Activated effector memory CD4-positive, alpha-beta T cell treated with anti-CD3 and anti-CD28 coated beads, Interleukin-2, amount 50 U/mL, for 16 hours (primary cell): ENCODE data around the gene RNF123.

Experiments used
- DNase-seq: peaks from one replicate; pipeline ENCODE4 v3.0.0-alpha.2; 2020

Gene RNF123

DNA sequence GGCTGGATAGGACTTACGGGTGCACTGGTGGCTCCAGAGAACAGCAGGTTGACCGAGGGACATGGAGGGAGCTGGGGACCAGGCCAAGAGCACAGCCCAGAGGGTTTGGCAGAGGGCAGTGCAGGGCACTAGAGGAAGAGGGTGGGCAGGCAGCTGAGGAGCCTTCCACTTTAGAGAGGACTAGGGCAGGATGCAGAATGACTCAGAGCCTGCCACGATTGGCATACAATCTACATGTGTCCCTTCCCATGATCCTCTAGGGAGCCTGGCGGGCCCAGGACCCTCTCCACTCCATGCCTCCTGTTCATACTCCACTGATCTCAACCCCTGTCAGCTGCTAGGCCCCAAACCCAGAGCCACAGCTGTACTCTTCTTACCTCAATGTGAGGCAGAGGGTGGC, 29.6 kb upstream of the RNF123 start:
- DNase-seq = no peak

DNA sequence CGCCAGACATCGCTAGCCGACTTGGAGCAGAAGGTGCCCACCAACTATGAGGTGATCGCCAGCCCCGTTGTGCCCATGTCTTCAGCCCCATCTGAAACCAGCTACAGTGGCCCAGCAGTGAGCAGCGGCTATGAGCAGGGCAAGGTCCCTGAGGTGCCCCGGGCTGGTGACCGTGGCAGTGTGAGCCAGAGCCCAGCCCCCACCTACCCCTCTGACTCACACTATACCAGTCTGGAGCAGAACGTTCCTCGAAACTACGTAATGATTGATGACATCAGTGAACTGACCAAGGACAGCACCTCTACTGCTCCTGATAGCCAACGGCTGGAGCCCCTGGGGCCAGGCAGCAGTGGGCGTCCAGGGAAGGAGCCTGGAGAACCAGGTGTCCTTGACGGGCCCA, 28.1 kb upstream of the RNF123 start:
- no peak for DNase-seq

DNA sequence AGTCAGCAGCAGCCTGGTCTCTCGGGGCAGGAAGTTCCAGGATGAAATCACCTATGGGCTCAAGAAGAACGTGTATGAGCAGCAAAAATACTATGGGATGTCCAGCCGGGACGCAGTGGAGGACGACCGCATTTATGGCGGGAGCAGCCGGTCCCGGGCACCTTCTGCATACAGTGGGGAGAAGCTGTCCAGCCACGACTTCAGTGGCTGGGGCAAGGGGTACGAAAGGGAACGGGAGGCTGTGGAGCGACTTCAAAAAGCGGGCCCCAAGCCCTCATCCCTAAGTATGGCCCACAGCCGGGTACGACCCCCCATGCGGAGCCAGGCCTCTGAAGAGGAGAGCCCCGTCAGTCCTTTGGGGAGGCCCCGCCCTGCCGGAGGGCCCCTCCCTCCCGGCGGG, 27.3 kb upstream of the RNF123 start:
- no peak for DNase-seq

DNA sequence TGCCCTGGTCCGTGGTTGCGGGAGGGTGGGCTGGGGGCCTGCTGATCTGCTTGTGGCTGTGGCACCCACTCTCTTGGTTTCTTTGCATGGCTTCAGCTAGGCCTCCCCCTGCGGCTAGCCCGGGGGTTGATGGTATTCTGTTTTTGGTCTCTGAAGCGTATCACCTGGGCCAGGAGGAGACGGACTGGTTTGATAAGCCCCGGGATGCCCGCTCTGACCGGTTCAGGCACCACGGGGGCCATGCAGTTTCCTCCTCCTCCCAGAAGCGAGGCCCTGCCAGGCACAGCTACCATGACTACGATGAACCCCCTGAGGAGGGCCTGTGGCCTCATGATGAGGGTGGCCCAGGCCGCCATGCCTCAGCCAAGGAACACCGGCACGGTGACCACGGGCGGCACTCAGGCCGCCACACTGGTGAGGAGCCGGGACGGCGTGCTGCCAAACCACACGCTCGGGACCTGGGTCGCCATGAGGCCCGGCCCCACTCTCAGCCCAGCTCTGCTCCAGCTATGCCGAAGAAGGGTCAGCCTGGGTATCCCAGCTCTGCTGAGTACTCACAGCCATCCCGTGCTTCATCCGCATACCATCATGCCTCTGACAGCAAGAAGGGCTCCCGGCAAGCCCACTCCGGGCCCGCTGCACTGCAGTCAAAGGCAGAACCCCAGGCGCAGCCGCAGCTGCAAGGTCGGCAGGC, 26.5 kb upstream of the RNF123 start:
- DNase-seq = no peak

DNA sequence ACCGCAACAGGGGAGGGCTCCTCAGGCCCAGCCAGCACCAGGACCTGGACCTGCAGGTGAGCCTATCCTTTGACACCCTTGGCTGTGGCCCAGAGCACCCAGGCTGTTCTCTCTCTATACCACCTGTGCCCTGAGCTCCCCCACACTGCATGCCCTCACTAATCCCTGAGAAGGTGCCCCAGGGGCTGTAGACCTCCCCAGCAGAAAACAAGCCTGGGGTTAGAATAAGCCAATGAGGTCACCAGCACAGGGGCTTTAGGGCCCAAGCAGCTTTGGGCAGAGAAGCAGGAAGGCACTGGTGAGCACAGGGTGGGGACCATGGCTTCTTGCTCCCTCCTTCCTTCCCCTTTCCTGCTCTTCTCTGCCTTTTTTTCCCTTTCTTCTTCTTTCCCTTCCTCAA, 25.5 kb upstream of the RNF123 start:
- DNase-seq = no peak

DNA sequence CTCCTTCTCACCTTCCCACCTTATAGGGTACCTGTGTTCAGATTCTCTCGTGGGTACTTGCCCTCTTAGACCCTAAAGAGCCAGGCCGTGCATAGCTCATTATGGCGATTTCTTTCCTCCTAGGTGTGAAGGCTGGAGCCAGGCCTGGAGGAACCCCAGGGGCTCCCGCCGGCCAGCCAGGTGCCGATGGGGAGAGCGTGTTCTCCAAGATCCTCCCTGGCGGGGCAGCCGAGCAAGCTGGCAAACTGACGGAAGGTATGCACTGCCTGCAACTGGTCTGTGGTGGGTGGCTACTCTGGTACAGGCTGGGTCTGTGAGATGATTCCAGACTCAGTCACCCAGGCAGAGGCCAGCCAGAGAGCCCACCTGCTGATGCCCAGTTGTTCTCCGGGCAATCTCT, 25.1 kb upstream of the RNF123 start:
- no peak for DNase-seq

DNA sequence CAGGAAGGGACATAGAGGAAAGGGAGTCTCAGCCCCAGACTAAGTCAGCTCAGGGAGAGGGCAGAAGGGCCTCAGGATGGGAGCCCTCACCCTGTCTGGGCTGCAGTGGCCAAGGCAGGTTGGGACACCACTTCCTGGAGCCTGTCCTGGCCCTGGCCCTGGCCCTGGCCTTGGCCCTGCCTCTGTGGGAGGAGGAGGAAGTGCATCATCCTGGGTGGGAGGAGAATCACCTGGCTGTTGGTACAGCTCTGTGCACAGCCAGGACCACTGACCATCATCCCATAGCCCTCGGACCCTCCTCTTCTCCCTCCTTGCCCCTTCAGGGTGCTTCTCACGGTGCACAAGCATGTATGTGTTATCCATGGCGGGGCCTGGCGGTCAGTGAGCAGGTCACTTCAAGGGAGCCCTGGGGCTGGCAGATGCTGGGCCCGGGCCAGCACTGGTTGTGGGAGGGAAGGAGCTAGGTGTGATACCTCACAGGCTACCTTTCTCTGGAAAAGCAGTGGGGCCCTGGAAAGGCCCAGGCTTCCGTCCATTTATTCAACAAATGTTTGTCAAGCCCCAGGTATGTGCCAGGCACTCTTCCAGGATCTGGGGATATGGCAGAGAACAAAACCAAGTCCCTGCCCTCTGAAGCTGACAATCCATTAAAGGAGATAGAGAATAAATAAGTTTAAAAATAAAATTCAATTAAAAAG, 23.4 kb upstream of the RNF123 start:
- no peak for DNase-seq

DNA sequence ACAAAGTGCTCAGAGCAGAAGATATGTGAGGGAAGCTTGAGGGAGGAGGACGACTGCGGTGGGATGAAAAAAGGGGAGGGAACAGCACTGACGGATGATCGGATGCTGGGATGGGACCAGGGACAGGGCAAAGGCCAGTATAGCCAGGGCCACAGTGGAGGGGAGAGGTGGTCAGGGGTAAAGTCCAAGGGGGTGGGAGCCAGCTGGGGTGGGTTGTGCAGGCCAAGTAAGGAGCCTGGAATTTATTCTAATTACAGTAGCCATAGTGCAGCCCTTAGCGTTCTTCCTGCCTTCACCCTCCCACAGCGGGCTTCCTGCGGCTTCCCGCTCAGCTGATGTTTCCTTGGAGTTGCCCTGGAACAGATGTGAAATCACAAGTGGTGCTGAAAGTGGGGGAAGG, 22.8 kb upstream of the RNF123 start:
- no peak for DNase-seq

DNA sequence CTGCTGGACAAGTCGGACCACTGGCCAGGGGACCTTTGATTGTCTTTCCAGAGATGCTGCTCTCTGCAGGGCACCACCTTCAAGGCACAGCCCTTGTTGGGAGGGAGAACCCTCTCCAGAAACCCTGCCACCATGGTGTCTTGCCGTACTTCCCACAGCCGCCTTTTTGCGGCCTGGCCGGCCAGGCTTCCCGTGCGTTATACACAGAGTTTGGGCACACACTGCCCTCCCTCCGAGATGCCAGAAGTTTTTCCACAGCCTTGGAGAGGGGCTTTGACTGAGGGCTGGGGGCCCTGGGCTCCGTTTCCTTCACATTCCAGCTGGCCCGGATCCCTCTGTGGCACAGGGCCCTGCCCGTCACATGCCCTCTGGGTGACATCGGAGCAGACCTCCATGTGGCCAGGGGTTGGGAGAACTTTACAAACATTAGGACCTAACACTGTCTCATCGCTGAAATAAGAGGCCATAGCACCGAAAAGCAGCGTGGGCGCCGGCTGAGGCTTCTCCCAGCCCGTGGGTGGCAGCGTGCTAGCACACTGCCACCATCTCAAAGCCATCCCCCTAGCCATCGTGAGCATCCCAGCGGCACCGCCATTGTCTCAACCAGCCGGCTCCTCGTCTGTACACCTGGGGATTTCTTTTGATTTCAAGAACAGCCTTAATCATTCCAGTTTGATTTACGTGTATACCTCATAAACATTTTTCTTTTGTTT, 21.5 kb upstream of the RNF123 start:
- DNase-seq = no peak

DNA sequence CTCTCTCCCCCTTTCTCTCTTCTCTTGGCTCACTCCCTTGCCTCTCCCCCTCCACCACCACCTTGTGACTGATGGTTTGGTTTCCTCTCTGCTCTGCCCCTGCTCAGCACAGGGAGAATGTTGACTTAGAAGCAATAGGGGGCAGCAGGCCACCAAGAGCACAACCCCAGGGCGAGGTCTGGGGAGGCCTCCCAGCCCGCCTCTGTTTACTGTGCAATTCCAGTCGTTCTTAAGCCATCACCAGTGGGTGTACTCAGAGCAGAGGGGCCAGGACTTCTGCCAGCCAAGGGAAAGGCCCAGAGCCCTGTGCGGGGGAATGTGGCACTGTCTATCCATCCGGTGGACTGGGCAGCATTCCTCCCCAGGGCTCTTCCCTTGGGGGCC, 21.0 kb upstream of the RNF123 start:
- DNase-seq = no peak

DNA sequence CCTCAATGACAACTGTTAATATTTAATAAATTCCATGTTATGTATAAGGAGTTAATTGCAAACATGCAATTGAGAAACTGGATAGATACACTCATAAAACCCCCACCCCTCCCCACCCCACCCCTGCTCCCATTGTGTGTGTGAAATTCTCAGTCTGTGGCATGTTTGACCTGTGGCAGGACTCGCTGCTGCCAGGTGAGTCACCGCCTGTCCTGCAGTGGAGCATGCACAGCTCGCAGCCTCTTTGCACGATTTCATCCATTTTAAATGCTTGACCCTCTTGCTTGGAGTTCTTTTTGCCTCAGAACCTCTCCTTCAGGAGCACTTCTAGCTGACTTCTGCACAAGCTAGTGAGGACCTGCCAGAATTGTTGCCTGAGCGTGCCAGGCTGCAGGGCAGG, 20.5 kb upstream of the RNF123 start:
- DNase-seq = no peak

DNA sequence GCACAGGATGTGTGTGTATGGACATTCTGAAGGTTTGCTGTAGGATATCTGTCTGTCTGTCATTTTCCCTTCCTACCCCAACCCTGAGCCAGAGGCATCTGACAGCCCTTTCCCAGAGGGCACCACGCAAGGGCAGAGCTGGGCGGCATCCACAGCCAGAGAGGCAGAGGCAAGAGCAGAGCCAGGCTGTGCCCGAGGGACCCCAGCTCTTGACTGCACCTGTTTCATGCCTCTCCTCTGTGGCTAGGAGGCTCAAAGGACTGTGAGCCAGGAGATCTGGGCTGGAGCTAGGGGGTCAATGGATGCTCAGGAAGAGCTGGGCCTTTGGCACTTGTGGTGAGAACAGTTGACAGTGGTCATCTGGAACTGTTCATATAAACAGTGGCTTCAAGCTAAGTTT, 20.0 kb upstream of the RNF123 start:
- DNase-seq = no peak

DNA sequence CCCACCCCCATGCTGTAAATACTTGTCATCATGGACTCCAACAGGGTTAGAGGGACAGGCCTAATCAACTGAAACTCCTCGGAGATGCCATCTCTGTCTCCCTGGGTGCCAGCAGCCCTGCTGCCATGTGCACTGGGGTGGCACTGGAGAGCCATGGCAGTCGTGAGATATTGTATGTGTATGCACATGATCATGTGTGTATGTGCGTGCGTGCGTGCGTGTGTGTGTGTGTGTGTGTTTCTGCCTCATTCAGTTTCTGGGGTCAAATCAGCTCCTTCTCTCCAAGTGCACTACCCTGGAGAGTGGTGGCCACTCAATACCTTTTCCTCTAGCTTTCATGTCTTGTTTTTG, 18.4 kb upstream of the RNF123 start:
- DNase-seq = no peak

DNA sequence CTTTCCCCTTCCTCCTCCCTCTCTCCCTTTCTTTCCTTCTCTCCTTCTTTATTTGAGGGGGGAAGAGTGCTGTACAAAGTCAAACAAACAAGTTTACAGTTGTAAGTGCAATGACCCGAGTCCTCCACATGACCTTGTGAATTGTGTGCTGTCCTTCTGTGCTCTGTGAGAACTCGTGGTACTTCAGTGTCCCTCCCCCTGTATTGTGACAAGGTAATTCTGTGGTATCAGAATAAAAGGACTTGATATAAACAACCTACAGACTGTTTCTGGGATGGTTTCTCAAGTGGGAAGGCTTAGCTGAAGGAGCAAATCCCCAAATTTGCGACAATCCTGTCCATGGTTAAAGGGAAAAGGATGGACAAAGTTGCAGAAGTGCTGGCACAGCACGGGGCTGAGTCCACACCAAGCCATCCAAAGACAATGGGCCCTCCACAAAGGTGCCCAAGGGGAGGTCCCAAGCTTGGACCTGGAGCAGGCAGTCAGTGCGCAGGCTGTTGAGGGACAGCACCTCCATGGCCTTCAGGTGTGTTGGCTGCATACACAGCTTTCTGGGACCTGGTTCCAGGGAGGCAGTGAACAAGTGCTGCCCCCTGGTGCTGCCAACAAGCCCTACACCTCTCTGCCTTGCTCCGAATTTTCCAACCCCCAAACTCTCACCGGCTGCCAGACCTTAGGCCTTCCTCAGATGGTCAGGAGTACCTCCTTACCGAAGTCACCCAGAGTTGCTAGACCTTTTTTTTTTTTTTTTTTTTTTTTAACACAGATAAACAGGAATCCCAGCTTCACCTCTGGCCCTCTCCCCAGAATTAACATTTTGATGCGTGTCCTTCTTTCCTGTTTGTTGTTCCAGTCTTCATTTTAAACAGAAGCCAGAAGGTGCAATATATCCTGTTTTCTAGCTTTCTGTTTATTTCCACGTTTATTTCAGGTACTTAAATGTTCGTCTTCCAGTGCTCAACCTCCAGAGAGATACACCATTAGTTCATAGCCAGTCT, 17.8 kb upstream of the RNF123 start:
- peak; percentile 90 for DNase-seq

DNA sequence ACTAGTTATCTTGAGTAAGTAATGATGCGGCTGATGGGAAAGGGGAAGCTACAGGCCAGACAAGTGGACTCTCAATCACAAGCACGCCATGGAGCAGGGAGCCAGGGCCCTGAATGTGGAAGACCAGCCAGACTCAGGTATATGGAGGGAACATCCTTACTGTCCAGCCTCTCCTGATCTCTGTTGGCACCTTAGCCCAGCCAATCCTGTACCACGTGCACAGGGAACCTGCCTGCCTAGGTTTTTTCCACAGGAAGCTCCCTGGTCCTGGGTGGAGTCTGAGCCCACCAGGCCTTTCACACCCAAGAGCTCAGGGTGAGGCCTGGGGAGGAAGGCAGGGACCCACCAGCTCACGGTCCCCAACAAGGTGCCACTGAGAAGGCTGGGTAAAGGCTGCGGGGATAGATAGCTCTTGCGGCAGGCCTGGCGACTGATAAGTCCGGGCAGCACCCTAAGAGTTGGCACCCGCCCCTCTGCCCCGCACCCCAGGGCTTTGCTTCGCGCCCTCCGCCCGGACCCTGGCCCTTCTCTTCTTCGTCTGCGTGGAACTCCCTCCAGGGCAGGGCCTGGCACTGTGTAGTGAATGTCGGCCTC, 16.1 kb upstream of the RNF123 start:
- DNase-seq = no peak

DNA sequence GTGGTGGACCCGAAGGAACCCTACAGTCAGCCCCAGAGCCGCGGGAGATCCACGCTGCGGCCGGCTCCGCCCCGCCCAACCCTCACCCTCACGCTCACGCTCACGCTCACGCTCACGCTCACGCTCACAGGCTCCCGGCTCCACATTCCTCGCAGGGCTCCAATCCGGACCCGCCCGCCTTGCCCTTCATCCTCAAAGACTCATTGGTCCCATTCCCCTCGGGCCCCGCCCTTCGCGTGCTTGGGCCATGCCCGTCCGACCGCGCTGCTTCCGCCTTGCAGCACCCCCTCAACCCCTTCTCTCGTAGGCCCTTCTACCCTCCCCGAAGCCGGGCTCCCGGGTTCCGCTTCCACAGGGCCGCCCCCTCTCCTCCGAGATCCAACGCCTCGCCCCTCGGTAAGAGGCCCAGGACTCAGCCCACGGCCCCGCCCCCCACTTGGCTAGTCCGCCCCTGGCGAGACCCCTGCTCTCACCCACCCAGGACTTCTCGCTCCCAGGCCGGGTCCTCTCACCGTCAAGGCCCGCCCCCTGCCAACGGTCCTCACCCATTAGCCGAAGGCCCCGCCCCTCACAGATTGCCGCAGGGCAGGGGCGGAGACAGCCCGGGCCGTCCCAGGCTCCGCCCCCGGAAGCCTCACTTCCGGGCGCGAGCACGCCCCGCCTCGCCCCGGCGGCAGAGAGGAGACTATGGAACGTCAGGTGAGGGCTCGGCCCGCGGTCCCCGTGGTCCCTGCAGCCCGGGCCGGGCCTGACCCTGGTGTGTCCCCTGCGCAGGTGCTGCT, 15.5 kb upstream of the RNF123 start, which contains the start of gene APEH:
Gene APEH (plus strand): TSS at position 637 of the 782 bp plus-strand sequence. CDS start 51 bp downstream, at position 688.
- peak; percentile 99 for DNase-seq

DNA sequence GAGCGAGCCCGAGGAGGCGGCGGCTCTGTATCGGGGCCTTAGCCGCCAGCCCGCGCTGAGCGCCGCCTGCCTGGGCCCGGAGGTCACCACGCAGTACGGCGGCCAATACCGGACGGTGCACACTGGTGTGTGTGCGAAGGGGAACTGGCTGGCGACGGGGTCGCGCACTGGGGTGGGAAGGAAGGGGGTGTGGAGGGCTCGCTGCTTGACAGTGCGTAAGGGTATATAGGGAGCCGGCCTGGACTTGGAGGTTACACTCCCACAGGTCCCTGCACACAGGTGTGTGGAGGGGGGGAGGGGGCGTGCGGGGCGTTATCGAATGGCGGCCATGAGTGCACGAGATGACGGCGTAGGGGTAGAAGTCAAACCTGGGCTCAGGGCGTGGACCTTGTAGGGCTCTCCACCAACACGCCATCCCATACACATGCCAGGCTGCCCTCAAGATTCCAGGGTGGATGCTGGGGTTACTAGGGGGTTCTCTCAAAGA, 14.8 kb upstream of the RNF123 start:
- DNase-seq = no peak

DNA sequence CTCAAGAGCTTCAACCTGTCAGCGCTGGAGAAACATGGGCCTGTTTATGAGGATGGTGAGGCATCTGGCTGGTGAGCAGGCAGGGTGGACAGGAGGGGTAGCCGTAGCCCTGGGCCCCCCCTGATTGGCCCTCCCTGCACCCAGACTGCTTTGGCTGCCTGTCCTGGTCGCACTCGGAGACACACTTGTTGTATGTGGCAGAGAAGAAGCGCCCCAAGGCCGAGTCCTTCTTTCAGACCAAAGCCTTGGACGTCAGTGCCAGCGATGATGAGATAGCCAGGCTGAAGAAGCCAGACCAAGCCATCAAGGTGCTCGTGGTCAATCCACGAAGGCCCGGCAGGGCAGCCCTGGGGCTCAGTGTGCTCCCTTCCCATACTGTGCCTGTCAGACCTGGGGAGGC, 13.4 kb upstream of the RNF123 start:
- DNase-seq = no peak

DNA sequence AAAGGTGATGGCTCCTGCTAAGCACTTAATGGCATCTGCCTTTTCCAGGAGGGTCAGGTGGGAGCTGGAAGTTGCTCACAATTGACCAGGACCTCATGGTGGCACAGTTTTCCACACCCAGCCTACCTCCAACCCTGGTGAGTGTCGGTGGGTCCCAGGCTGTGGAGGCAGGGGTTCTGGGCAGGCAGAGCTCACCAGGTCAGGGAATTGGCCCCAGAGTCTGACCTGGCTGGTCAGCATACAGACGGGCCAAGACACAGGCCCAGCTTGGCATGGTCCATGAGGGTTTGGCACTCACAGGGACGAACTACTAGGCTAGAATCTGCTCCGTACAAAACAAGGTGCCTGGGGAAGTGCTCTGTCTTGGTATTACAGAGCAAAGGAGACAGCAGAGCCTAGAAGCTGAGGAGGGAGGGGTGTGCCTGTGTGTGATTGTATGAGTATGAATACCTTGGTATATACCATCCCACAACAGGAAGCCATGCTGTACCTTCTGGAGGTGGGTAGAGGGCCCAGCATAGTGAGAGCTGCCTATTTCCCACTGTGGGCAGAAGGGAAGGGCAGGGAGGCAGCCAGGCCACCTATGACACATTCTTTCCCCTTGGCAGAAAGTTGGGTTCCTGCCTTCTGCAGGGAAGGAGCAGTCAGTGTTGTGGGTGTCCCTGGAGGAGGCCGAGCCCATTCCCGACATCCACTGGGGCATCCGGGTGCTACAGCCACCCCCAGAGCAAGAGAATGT, 8.7 kb upstream of the RNF123 start:
- DNase-seq = no peak

DNA sequence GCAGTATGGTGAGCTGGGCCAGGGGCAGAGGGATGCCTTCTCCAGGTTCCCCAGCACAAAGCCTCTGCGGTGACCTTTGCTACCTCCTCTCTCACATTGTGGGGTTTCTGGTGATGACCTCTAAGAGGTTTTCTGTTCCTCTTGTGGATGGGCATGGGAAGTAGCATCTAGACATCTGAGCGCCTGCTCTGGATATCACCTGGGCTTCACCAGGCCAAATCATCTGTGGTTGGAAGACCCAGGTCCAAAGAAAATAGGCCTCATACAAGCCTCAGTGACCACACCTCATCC, 8.2 kb upstream of the RNF123 start:
- DNase-seq = no peak

DNA sequence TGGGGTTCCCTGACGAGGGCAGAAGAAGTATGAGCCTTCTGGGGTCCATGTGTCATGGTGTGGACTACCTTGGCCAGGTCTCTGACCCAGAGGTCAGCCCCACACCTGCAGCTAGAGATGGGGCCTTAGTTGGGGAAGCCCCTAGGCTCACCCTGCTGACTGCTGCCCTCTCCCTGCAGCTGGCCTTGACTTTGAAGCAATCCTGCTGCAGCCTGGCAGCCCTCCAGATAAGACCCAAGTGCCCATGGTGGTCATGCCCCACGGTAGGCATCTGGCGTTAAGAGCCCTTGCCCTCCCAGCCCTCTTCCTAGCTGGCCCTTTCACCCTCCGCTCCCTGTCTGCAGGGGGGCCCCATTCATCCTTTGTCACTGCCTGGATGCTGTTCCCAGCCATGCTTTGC, 7.8 kb upstream of the RNF123 start:
- no peak for DNase-seq
